GM23338 (cell line): ENCODE measurements around the gene ZNF518B. TPM values are rescaled to one million over a fixed set of nuclear protein-coding genes. Genes with fewer than 3 reads are reported as not detected.

Experiments
- ATAC-seq: fragments of 200-7000 bp; cut with Tn5 transposase; 3 replicates; pipeline ENCODE4 v1.9.1; 2020
- DNase-seq: peaks from one replicate; pipeline ENCODE4 v3.0.0-alpha.2; 2015; ENCODE audit warnings: low spot score
- H2AFZ ChIP-seq: fragments of 200-600 bp; sonication (generic); 2 replicates; pipeline ENCODE4 v1.8.0; 2016; ENCODE audit warnings: antibody characterized with exemption, mild to moderate bottlenecking, moderate library complexity
- H3F3A ChIP-seq: fragments of 200-600 bp; sonication (generic); replicated peaks from 2 replicates; pipeline ENCODE4 v1.8.0; 2017; ENCODE audit warnings: antibody characterized with exemption, mixed run types, low read depth
- H3K27ac ChIP-seq: fragments of 200-600 bp; sonication (generic); 2 replicates; pipeline ENCODE4 v1.6.1; 2016; ENCODE audit warnings: low read depth
- H3K27me3 ChIP-seq: fragments of 200-600 bp; sonication (generic); 2 replicates; pipeline ENCODE4 v1.8.0; 2016; ENCODE audit warnings: mild to moderate bottlenecking, mixed run types, moderate library complexity; ENCODE audit not compliant: insufficient read depth
- H3K36me3 ChIP-seq: fragments of 200-600 bp; sonication (generic); 2 replicates; pipeline ENCODE4 v1.8.0; 2016; ENCODE audit warnings: mild to moderate bottlenecking; ENCODE audit not compliant: insufficient read depth
- H3K4me1 ChIP-seq: fragments of 200-600 bp; sonication (generic); 2 replicates; pipeline ENCODE4 v1.8.0; 2016; ENCODE audit warnings: mild to moderate bottlenecking, moderate library complexity; ENCODE audit not compliant: insufficient read depth
- H3K4me2 ChIP-seq: fragments of 200-600 bp; sonication (generic); 2 replicates; pipeline ENCODE4 v1.7.1; 2017; ENCODE audit warnings: mixed run types
- H3K4me3 ChIP-seq: fragments of 200-600 bp; sonication (generic); 2 replicates; pipeline ENCODE4 v1.6.1; 2016; ENCODE audit warnings: mixed run types
- H3K79me2 ChIP-seq: fragments of 200-600 bp; sonication (generic); replicated peaks from 2 replicates; pipeline ENCODE4 v1.8.0; 2017; ENCODE audit warnings: mild to moderate bottlenecking; ENCODE audit not compliant: insufficient read depth
- H3K9me2 ChIP-seq: fragments of 200-600 bp; sonication (generic); 2 replicates; pipeline ENCODE4 v1.8.0; 2017; ENCODE audit not compliant: insufficient read depth
- H4K20me1 ChIP-seq: fragments of 200-600 bp; sonication (generic); replicated peaks from 2 replicates; pipeline ENCODE4 v1.8.0; 2017; ENCODE audit warnings: mild to moderate bottlenecking; ENCODE audit not compliant: insufficient read depth
- H3K27ac Mint-ChIP-seq: 2 replicates; pipeline ENCODE4 v1.8.0; 2020; ENCODE audit warnings: inconsistent platforms, mild to moderate bottlenecking, moderate library complexity, mixed read lengths
- H3K27me3 Mint-ChIP-seq: 3 replicates; pipeline ENCODE4 v1.8.0; 2022; ENCODE audit warnings: low read depth, mild to moderate bottlenecking, moderate library complexity, mixed read lengths, inconsistent platforms; ENCODE audit not compliant: insufficient read depth, poor library complexity
- H3K36me3 Mint-ChIP-seq: 3 replicates; pipeline ENCODE4 v1.8.0; 2021; ENCODE audit warnings: low read depth, mild to moderate bottlenecking, inconsistent platforms, moderate library complexity, mixed read lengths
- H3K4me1 Mint-ChIP-seq: 3 replicates; pipeline ENCODE4 v1.8.0; 2020; ENCODE audit warnings: mild to moderate bottlenecking, inconsistent platforms, mixed read lengths
- H3K4me3 Mint-ChIP-seq: 3 replicates; pipeline ENCODE4 v1.8.0; 2021; ENCODE audit warnings: moderate library complexity, mild to moderate bottlenecking, inconsistent platforms, mixed read lengths
- H3K9me3 Mint-ChIP-seq: 3 replicates; pipeline ENCODE4 v1.8.0; 2020; ENCODE audit warnings: moderate library complexity, mild to moderate bottlenecking, inconsistent platforms, mixed read lengths
- EZH2 ChIP-seq: fragments of 200-600 bp; sonication (generic); IDR thresholded peaks from one replicate; pipeline ENCODE4 v1.8.0; 2017; ENCODE audit warnings: antibody characterized with exemption, mild to moderate bottlenecking, low read depth; ENCODE audit not compliant: unreplicated experiment
- EZH2phosphoT487 ChIP-seq: fragments of 200-600 bp; sonication (generic); IDR thresholded peaks from one replicate; pipeline ENCODE4 v1.8.1; 2018; ENCODE audit warnings: antibody characterized with exemption; ENCODE audit not compliant: unreplicated experiment
- JUNB ChIP-seq: IDR thresholded peaks from one replicate; pipeline ENCODE4 v1.6.1; 2016; ENCODE audit warnings: antibody characterized with exemption; ENCODE audit not compliant: unreplicated experiment
- NANOG ChIP-seq: IDR thresholded peaks from 2 replicates; pipeline ENCODE4 v1.6.1; 2016; ENCODE audit warnings: antibody characterized with exemption, borderline replicate concordance
- STAT1 ChIP-seq: IDR thresholded peaks from one replicate; pipeline ENCODE4 v1.6.1; 2016; ENCODE audit warnings: antibody characterized with exemption; ENCODE audit not compliant: unreplicated experiment
- ZNF114 ChIP-seq: fragments of 250-450 bp; sonication (Bioruptor Pico); IDR thresholded peaks from 2 replicates; pipeline ENCODE4 v1.5.0; 2020; ENCODE audit warnings: mild to moderate bottlenecking, moderate library complexity
- ZNF331 ChIP-seq: fragments of 250-450 bp; sonication (Bioruptor Pico); IDR thresholded peaks from 2 replicates; pipeline ENCODE4 v1.5.0; 2020; ENCODE audit warnings: low read depth, mild to moderate bottlenecking, moderate library complexity
- polyA plus RNA-seq: library from polyadenylated mRNA; unstranded; fragments of >200 nt; fragmentation: Nextera tagmentation; extraction: Ambion mirVana; gene quantifications from 2 replicates; pipeline ENCODE4 v1.2.1, GENCODE V29; 2016
- total RNA-seq: library from RNA; depleted of rRNA; stranded (reverse); fragments of >200 nt; shearing (Covaris generic); gene quantifications from 2 replicates; pipeline ENCODE4 v1.2.3, GENCODE V29; 2014
- TF ChIP-seq, protein P1 (sequence below): fragments of 250-450 bp; sonication (Bioruptor Pico); IDR thresholded peaks from 2 replicates; pipeline ENCODE4 v1.5.0; 2020; ENCODE audit warnings: mild to moderate bottlenecking, moderate library complexity

ZNF518B gene
- total and polyA plus RNA-seq, 2 experiments from 2014 or later: 2.9 to 10.8 TPM

DNA sequence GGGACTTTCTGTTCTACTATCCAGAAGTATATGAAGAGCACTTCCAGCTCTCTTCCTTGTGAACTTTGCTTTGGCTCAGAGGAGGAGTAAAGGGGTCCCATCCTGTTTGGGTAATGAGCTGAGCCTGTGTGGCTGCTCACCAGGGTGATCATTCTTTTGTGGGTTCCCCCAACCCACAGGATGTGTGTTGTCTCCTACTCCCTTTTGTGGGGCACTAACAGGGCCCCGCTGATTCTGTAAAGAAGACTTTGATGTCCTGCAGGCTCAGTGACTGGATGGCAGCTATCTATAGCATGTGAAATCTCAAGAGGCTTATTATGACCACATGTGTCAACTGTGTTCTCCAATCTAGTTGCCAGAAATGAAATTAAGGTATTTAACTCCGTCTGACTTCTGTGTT lies 40.8 kb downstream of the ZNF518B start:
- no peak overlapping the region for H3K27ac Mint-ChIP-seq
- no peak overlapping the region for H3K4me3 ChIP-seq
- no peaks in the 10 kb centered on the region for H3K27me3 ChIP-seq
- H3K4me3 Mint-ChIP-seq: no peak overlapping the region
- no peak for ATAC-seq
- H3K79me2 ChIP-seq: no peaks in the 10 kb centered on the region
- no peak overlapping the region for H2AFZ ChIP-seq
- TF ChIP-seq STAT1 (no peak), ZNF331 (CRISPR knock-in tag) (no peak), JUNB (no peak)
- peaks cover 4% of the 10 kb centered on the region; the same call in 2 of the 3 replicates for H3K9me3 Mint-ChIP-seq
- no peak overlapping the region for H3K4me2 ChIP-seq
- H3K36me3 Mint-ChIP-seq: no peaks in the 10 kb centered on the region
- no peaks in the 10 kb centered on the region for H4K20me1 ChIP-seq
- no peaks in the 10 kb centered on the region for H3K4me1 Mint-ChIP-seq
- H3K36me3 ChIP-seq: no peaks in the 10 kb centered on the region
- no peaks in the 10 kb centered on the region for H3K4me1 ChIP-seq
- H3K27me3 Mint-ChIP-seq: no peaks in the 10 kb centered on the region
- DNase-seq: no peak
- no peaks in the 10 kb centered on the region for H3F3A ChIP-seq
- no peak overlapping the region for H3K27ac ChIP-seq
- H3K9me2 ChIP-seq: 0 out of 2 replicates have a peak, but pooled peaks cover 5% of the 10 kb centered on the region

DNA sequence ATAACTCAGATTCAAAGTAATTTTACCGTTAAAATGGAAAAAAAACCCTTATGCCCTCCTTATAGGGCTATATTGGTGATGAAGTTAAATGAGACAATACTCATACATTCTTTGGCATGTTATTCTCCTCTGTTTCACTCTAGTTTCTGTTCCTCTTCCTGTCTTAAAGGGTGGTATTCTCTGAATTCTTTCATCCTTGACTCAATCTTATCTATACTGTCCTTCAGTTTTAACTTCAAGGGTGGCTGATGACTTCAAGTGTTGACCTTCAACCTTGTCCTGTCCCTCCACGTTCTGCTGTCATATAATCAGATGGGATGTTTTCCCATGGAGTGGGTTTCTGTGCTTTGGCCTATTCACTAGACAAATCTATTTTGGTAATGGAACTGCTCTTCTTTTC lies 44.0 kb downstream of the ZNF518B start:
- Histone ChIP-seq H3K9me2 (0 out of 2 replicates have a peak, but pooled peaks cover 5% of the 10 kb centered on the region), H3K27me3 (no peaks in the 10 kb centered on the region), H3K27ac (no peak overlapping the region), H3K79me2 (no peaks in the 10 kb centered on the region), H3F3A (no peaks in the 10 kb centered on the region), H3K36me3 (no peaks in the 10 kb centered on the region), H4K20me1 (no peaks in the 10 kb centered on the region), H3K4me3 (no peak overlapping the region), H2AFZ (no peak overlapping the region), H3K4me2 (no peak overlapping the region), H3K4me1 (no peaks in the 10 kb centered on the region)
- DNase-seq: no peak
- Mint-ChIP-seq H3K9me3 (no peaks in the 10 kb centered on the region), H3K4me1 (no peaks in the 10 kb centered on the region), H3K36me3 (no peaks in the 10 kb centered on the region), H3K27ac (no peak overlapping the region), H3K4me3 (no peak overlapping the region), H3K27me3 (no peaks in the 10 kb centered on the region)
- no peak for TF ChIP-seq ZNF114
- TF ChIP-seq EZH2: no peak
- TF ChIP-seq EZH2phosphoT487: no peak
- TF ChIP-seq, protein P1, sequence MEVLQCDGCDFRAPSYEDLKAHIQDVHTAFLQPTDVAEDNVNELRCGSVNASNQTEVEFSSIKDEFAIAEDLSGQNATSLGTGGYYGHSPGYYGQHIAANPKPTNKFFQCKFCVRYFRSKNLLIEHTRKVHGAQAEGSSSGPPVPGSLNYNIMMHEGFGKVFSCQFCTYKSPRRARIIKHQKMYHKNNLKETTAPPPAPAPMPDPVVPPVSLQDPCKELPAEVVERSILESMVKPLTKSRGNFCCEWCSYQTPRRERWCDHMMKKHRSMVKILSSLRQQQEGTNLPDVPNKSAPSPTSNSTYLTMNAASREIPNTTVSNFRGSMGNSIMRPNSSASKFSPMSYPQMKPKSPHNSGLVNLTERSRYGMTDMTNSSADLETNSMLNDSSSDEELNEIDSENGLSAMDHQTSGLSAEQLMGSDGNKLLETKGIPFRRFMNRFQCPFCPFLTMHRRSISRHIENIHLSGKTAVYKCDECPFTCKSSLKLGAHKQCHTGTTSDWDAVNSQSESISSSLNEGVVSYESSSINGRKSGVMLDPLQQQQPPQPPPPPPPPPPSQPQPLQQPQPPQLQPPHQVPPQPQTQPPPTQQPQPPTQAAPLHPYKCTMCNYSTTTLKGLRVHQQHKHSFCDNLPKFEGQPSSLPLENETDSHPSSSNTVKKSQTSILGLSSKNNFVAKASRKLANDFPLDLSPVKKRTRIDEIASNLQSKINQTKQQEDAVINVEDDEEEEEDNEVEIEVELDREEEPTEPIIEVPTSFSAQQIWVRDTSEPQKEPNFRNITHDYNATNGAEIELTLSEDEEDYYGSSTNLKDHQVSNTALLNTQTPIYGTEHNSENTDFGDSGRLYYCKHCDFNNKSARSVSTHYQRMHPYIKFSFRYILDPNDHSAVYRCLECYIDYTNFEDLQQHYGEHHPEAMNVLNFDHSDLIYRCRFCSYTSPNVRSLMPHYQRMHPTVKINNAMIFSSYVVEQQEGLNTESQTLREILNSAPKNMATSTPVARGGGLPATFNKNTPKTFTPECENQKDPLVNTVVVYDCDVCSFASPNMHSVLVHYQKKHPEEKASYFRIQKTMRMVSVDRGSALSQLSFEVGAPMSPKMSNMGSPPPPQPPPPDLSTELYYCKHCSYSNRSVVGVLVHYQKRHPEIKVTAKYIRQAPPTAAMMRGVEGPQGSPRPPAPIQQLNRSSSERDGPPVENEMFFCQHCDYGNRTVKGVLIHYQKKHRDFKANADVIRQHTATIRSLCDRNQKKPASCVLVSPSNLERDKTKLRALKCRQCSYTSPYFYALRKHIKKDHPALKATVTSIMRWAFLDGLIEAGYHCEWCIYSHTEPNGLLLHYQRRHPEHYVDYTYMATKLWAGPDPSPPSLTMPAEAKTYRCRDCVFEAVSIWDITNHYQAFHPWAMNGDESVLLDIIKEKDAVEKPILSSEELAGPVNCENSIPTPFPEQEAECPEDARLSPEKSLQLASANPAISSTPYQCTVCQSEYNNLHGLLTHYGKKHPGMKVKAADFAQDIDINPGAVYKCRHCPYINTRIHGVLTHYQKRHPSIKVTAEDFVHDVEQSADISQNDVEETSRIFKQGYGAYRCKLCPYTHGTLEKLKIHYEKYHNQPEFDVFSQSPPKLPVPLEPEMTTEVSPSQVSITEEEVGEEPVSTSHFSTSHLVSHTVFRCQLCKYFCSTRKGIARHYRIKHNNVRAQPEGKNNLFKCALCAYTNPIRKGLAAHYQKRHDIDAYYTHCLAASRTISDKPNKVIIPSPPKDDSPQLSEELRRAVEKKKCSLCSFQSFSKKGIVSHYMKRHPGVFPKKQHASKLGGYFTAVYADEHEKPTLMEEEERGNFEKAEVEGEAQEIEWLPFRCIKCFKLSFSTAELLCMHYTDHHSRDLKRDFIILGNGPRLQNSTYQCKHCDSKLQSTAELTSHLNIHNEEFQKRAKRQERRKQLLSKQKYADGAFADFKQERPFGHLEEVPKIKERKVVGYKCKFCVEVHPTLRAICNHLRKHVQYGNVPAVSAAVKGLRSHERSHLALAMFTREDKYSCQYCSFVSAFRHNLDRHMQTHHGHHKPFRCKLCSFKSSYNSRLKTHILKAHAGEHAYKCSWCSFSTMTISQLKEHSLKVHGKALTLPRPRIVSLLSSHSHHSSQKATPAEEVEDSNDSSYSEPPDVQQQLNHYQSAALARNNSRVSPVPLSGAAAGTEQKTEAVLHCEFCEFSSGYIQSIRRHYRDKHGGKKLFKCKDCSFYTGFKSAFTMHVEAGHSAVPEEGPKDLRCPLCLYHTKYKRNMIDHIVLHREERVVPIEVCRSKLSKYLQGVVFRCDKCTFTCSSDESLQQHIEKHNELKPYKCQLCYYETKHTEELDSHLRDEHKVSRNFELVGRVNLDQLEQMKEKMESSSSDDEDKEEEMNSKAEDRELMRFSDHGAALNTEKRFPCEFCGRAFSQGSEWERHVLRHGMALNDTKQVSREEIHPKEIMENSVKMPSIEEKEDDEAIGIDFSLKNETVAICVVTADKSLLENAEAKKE (CRISPR knock-in tag): no peak
- TF ChIP-seq NANOG: no peak
- no peak for ATAC-seq
